GM19452 (cell line): Measurements from ENCODE around the gene SQSTM1.

Experiments used
- ATAC-seq: cut with Tn5 transposase; IDR thresholded peaks from one replicate; pipeline ENCODE4 v1.9.1; 2021; ENCODE audit not compliant: unreplicated experiment

SQSTM1 gene

DNA sequence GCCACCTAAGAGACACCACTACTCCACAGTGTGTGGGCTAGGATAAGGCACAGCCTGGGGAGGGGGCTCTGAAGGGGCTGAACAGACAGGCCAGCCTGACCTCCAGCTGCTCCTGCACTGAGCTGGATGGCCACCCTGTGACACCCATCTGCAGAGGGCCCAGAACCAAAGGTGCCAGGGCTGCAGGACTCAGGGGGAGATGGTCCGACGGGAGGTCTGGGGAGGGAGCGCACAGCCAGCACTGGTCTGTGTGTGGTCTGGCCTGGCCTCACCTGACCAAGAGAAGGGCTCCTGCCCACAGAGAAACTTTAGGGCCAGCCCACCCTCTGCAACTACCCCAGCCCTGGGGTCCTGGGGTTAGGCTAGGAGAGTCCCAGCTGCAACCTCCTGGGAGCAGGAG is 26.1 kb upstream of the SQSTM1 start:
- ATAC-seq = no peak

DNA sequence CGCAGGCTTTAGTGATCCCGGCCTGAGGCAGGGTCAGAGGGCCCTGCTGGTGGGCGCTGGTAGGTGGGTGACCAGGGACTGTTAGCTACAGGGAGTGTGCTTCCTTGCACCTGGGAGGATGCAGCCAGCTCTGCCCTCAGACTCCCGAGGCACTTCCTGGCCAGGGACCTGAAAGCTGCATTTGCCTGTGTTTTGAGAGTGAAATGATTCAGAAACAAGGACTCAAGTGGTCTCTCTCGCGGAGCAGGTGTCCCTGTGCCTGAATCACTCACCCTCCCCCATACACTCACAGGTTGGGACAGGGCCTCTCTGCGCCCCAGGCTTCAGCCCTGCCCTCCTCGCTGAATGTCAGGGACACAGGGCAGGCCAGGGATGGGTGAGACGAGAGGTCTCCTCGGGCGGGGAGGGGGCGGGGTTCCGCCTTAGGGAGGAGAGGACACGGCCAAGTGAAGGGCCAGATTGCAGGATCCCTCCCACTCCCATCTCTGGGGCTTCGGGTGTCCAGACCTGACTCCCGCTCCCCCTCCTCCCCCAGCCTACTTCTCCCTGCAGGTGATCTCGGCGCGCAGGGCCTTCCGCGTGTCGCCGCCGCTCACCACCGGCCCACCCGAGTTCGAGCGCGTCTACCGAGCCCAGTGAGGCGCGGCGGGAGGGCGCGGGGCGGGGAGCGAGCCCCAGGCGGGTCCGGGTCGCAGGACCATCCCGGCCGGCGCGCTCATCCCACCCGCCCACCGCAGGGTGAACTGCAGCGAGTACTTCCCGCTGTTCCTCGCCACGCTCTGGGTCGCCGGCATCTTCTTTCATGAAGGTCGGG is 25.4 kb upstream of the SQSTM1 start:
- ATAC-seq = peak; percentile 3

DNA sequence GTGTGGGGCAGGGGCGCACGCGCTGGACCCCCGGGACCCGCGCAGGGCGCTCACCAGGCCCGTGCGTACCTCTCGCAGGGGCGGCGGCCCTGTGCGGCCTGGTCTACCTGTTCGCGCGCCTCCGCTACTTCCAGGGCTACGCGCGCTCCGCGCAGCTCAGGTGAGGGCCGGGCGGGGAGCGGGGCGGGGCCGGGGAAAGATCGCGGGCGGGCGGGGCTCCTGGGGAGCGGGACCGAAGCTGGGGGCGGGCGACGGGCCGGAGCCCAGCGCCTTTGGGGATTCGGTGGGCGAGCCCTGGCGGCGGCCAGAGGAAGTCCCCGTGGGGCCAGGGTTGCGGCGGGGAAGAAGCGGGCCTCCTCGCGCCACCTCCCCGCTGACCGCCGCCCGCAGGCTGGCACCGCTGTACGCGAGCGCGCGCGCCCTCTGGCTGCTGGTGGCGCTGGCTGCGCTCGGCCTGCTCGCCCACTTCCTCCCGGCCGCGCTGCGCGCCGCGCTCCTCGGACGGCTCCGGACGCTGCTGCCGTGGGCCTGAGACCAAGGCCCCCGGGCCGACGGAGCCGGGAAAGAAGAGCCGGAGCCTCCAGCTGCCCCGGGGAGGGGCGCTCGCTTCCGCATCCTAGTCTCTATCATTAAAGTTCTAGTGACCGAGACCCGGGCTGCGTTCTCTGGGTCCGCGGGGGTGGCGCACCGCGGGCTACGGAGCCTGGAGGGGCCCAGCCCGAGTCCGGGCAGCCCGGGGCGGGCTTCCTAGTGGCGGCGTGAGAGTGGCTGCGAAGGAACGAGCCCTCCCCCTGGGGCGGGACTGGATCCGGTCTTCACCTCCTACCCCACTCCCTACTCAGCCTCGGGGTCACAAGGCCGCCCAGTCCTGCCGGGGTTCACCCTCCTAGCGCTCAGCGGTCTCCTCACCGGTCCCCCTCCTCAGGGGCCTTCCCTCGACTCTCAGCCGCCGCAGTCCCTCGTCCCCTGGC is 24.6 kb upstream of the SQSTM1 start:
- peak; percentile 80 for ATAC-seq

DNA sequence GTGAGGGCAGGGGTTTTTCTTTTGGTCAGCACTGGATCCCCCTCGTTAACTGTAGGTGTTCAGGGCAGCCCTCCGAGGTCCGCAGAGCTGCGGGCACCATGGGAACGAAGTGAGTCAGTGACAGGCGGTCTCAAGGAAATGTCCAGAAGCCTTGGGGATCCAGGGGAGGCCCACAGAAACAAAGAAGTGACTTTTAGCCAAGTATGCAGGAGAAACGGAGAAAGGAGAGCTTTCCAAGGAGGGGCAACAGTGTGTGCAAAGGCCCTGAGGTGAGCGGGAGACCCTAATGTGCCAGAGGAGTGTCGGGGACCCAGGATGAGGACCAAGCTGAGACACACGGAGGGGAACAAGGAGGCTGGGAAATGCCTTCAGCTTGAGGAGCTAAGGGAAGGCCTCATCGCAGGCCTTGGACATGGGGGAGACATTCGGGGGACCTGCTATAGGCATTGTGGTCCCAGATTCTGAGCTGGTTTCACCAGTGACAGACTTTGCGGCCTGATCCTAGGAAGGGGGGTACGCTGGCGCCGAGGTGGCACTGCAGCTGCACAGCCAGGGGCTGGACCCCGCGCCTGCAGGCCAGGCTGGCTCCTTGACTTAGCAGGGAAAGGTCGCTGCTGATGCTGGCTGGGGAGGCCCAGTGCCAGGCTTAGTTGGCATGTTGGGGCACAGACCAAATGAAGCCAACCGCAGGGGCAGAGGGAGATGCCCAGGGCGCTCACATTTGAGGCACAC is 23.7 kb upstream of the SQSTM1 start:
- ATAC-seq = no peak

DNA sequence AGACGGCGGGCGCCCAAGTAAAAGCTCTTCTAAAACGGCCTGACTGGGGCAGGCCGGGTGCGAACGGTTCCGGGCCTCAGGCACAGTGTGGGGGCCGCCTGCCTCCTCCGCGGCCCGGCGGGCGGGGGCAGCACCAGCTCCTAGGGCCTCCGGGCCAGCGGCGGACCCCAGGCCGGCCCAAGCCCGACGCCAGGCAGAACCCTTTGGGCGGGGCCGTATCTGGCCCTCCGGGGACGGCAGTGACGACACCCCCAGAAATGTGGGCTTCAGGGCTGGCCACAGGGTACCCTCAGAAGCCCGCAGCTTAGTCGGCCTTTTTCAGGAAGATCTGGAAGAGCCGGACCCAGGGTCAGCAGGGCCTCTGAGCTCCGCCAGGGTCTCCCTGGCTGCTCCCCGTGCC is 23.0 kb upstream of the SQSTM1 start:
- no peak for ATAC-seq

DNA sequence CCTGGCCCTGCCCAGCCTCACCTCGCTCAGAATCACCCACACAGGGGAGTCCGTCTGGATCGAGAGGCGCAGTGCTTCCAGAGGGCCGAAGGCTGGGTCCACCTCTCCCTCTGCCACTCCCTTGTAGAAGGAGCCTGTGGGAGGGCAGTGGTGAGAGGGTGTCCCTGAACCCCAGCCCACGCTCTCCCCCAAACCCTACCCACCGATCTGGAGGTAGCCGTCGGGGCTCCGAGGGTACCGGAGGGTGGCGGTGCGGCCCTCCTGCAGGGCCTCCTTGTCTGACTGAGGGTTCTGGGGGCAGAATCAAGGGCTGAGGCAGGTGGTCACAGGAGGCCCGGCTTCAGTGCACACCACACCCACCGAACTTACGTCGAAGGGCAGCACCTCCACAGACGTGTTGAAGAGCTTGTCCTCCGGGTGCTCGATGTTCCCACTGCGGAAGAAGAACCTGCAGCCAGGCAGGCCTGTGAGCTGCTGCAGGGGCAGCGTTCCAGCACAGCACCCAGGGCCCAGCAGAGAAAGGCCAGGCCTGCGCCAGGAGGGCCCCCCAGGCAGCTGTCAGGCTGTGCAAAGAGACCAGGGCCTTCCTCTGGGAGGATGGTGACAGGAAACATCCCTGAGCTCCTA is 22.4 kb upstream of the SQSTM1 start:
- ATAC-seq = no peak

DNA sequence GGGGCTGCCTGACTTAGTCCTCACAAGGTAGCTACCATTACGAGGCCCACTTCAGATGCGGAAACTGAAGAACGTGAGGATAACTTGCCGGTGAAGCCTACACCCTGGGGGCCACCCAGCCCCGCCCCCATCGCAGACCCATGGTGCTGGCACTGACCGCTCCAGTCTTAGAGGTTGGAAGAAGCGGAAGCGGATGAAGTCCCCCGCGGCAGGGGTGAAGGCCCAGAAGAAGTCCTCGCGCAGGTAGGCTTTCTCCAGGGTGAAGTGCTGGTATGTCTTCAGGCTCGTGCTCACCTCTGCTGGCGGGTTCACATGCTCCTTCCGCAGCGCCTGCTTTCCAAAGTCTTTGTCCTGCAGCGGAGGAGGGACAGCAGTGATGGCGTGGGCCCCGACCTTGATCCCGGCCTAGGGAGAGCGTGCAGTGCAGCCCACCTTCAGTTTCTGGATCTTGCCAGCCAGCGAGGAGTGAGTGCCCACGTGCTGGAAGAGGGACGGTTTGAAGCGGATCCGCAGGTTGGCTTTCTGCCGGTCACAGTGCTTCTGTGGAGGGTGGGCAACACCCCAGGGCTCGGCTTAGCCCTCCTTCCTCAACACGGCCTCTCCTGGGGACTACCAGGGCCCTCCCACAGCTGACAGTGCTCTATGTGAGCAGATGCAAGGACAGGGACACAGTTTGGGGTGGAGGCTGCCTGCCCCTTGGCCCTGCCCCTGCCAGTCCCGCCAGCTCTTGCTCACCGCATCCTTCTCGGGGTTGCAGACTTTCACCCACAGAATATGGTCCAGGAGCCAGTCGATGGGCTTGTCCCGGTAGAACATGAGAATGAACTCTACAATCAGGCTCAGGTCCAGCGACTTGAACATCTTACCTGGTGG is 21.7 kb upstream of the SQSTM1 start:
- no peak for ATAC-seq

DNA sequence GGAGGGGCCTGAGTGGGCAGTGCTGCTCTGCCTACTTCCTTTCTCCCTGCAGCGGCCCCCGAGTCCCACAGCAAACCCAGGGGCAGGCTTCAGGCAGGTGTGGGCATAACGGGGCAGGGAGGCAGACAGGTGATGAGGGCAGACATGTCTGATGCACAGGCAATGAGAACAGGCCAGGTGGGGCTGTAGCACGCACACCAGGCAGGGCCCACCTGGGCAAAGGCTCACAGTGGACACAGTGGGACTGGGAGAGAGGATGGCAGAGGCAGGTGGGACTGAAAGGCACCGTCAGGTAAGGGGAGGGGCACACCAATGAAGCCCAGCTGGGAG is 21.1 kb upstream of the SQSTM1 start:
- ATAC-seq = no peak

DNA sequence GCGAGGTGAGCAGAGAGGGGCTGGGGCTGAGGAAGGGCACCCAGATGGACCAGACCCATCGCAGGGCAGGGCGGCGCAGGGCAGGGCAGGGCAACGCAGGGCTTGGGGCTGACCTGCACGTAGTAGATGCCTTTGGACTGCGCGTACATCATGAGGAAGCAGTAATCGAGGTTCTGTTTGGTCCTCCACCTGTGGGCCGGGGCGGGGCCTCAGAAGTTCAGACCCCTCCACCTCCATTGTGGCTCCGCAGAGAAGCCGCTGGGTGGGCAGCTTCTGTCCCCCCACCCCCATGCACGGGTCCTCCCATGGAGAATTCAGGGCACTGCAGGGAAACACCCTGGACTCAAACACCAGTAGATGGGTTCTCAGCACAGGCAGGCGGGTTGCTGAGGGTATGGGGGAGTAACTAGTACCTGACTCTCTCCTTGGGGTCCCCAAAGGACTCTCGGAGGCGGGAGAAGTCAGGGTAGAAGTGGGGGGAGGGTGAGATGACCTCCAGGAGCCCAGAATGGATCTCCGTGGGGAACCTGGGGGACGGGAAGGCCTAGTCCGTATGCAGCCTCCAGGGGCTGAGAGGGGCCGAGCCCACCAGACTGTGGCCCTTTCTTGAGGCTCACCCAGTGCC is 20.5 kb upstream of the SQSTM1 start:
- no peak for ATAC-seq

DNA sequence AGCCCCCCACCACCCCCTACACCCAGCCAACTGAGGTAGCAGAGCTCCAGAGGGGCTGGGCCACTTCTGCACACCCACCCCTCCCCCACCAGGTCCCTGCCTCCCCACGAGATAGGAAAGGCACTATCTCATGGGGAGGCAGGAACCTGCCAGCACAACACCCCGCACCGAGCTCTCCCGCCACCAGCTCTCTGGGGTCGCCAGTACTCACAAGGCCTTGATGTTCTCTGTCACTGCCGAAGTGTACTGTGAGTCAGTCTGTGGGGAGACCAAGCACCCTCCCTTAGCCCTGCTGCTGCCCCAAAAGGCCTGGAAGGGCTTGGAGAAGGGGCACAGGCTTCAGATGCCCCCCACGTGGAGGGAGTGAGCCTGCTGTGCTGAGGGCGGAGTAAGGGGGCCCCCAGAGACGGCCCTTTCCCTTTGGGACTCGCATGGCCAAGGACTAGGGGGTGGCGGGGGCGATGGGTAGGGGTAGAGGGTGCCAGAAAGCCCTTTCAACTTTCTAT is 20.0 kb upstream of the SQSTM1 start:
- ATAC-seq = no peak

DNA sequence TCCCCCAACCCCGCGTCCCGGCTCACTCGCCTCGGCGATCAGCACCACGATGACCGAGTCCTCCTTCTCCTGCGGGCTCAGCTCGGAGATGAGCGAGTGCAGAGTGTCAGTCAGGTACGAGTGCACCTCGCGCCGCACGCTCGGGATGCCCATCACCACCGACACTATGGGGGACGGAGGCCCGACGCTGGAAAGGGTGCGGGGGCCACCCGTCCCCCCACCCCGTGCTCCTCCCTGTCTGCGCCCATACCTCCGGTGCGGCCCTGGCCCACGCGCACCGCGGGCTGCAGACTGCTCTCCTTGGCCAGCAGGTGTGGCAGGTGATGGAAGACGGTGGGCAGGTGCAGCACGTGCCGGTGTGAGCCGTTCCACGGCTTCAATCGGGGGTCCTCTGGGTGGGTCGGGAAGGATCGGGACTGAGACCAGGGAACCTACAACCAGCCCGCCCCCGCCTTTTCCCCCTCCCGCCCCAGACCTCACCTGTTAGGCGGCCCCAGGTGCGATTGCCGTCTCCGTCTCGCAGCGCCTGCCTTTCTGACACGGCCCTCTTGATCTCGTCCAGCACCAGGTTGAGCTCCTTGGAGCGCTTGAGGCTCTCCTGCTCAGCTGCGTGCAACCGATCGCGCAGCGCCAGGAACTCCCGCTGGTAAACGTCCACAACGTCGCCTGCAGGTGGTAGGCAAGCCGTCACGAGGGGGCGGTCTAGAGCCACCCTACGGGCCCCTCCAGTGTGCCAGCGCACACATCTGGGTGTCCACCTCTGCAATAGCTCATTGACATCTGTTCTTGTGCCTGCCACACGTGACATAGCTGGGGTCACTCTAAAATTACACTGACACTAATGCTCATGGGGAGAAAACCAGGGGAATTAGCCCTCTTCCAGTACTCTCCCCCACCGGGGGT is 19.1 kb upstream of the SQSTM1 start:
- ATAC-seq = peak; percentile 35

DNA sequence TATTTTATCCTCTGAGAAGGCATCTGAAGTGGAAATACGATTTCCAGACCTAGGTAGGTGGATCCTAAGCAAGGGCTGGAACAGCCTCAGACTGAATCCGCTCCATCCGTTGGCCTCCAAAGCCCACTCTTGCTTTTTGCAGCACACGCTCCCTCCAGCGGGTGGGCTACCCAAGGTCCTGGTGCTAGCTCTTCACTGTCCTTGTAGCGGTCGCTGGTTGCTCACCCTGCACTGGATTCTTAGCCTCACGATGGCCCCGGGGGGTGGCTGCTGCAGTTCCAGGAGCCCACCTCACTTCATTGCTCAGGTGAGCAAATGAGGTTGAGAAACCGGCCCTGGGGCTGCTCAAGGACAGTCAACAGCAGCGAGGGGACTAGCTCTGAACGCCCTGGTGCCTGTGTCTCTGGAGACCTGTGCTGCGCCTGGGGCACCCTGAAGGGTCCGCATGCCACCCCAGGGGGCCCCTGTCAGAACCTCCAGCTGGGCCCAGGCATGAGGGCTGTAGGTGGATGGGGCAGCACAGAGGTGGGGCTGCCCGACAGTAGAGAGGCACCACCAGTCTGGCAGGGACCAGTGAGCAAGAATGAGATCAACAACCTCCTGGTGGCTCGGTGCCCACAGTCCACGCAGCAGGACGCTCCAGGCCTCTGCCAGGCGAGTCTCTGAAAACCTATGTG is 18.4 kb upstream of the SQSTM1 start:
- no peak for ATAC-seq

DNA sequence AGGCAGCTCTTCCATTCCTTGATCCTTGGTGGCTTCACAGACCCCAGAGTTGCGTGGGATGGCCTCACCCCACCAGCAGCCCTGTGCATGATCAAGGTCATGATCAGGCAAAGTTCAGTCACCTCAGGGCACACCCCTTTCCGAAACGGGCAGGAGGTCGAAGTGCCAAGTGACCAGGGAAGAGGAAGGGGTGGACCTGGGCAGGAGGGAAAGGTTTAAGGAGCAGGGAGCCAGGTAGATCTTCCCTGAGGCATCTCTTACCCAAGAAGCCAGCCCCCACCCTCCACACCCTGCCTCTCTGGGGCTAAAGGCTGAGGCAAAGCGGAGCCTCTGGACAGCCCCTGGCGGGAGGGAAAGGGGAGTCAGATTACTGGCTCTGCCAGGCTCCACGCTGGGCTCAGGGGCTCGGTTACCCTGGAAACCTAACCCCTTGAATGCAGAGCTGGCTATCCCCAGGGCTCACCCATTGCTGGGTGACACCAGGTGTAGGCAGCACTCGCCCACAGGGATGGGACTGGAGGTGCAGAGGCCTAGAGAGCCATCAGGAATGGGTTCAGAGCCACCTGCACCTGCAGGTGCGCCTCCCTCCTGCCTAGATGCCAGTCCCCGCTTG is 17.6 kb upstream of the SQSTM1 start:
- ATAC-seq = no peak

DNA sequence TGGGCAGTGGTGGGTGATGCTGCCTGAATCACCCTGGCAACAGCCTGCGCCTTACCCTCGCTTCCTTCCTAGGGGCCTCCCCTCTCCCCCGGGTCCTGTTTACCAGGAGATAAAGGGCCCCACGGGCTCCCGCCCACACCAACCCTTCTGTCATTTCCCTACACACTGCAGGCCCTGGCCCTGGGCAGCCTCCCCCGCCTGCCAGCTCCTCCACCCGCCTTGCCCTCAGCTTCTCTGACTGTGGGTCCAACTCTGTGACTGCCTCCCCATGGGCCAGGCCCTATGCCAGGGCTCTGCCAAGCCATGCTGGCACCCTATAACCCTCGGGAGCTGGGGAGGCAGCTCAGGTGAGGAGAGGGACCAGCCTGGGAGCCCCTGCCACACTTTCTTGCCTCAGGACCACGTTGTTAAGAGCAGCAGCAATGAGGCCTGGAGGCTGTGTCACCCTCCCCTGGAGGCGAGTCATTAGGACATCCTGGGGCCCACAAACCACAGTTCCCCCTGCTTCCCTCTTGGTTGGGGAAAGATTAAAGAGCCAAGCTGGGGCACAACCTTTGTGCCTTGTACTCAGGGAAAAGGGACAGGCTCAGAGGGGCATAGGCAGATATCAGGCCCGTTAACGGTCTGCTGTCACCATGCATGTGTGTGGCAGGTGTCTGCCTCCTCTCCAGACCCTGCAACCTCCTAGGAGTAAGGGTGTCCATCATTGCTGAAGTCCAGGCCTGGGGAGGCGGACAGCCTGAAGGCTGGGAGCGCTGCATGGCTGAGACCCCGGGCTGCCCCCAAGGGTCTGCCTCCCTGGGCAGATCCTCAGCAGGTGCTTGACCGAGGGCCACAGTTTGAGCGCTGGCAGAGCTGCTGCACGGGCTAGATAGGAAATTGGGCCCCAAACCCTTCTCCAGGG is 16.8 kb upstream of the SQSTM1 start:
- no peak for ATAC-seq

DNA sequence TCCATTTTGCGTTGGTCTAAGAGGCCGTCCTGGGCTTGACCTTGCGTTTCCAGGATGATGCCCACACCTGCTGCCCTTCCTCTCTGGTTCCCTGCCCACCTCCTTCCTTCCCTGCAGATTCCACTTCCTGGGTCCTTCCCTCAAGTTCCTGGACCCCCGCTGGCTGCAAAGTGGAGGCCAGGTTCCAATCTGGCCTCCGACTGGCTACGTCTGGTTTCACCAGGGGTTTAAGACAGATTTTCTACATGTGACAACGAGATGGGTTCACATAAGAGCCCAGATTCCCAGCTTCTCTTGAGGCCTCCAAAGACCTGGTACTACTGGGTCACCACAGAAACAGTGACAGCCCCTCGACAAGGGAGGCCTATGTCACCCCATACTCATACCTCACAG is 16.2 kb upstream of the SQSTM1 start:
- no peak for ATAC-seq

DNA sequence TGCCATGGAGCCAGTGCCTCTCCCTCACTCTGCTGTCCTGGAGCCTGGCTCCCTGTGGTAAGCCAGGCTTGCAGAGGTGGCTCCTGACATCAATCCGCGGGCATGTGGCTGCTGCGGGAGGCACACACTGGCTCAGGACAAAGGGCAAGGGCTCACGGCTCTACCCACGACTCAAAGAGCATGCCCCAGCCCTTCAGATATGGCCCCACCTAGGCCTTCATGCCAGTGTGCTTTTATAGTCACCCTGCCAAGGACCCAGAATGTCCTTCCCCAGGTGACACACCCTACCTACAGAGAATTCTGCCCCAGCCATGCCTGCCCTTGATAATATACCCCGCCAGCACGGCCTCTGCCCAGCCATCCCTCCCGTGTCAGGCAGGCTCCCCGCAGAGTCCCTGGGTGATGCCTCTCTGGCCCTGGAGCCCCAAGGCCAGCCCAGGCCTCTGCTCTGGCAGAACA is 15.6 kb upstream of the SQSTM1 start:
- no peak for ATAC-seq
